HG03469 (cell line): Measurements from ENCODE around the gene EFNA5.
A peak's percentile ranks its signal among the peaks of the same experiment; 100 is the strongest.

Source experiments
- ATAC-seq: cut with Tn5 transposase; IDR thresholded peaks from one replicate; pipeline ENCODE4 v1.9.1; 2021; ENCODE audit warnings: mild to moderate bottlenecking, moderate library complexity, moderate number of reproducible peaks; ENCODE audit not compliant: unreplicated experiment

Gene EFNA5

GRCh38 chr5:107549567-107549966 lies 121.2 kb downstream of the EFNA5 start:
- no peak for ATAC-seq

DNA sequence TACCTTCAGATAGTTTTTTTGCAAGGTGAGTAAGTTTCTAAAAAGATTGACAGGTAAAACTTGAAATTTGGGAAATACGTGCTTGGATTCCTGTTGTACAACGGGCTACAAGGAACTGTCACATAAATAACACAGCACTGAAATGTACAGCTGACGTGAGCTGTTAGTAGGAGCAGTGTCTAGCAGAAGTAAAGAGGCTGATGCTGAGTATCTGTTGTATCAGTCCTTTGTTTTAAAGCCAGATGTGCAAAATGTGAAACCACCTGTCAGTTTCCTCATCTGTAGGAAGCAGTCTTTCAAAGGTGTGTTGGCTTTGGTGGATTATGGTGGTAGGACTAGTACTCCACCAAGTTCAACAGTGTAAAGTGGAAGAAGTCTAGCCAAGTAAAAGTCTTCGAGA lies 122.3 kb downstream of the EFNA5 start:
- ATAC-seq, result no peak

DNA sequence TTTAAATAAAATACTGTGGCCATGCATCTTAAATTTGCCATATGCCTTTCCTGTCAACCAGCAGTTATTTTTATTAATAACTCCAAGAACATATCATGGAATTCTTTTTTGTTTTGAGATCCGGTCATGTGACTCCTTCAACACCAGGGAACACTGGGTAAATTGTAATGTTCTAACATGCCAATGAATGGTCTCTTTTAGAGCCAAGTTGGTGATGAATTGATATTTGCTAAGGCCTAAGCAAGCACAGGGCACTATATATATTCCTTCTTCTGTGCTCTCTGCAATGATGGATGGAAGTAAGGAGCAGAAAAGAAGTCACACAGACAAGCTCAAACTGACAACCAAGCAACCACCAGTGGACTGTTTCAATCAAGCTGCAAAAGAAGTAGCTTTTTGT lies 124.0 kb downstream of the EFNA5 start:
- ATAC-seq, result no peak

- ATAC-seq, result no peak
These were observed 125.3 kb downstream of the EFNA5 start for GRCh38 chr5:107545486-107545885.

- no peak for ATAC-seq
These were observed 125.8 kb downstream of the EFNA5 start for GRCh38 chr5:107544967-107545366.

GRCh38 chr5:107544476-107544875 lies 126.3 kb downstream of the EFNA5 start:
- ATAC-seq, result no peak

DNA sequence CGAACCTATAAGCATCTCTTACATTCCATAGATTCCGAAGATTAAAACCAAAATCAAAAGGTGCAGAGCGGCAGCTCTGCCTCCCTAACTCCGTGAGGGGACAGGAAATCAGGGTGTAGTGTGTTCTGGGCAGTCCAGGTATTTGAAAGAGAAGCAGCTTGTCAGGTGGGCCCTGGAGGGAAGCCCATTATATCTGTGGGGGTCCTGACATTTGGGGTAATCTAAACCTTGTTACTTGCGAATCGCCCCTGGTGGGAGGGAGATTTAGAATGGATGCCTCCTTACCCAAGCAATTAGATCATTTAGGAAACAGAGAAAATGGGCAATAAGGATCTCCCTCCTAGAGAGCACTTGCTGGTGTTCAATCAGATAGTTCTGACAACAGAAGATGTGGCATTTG lies 126.9 kb downstream of the EFNA5 start:
- no peak for ATAC-seq

- ATAC-seq, result no peak
These were observed 127.9 kb downstream of the EFNA5 start for GRCh38 chr5:107542831-107543231.

- no peak for ATAC-seq
These were observed 128.3 kb downstream of the EFNA5 start for GRCh38 chr5:107542428-107542827.

DNA sequence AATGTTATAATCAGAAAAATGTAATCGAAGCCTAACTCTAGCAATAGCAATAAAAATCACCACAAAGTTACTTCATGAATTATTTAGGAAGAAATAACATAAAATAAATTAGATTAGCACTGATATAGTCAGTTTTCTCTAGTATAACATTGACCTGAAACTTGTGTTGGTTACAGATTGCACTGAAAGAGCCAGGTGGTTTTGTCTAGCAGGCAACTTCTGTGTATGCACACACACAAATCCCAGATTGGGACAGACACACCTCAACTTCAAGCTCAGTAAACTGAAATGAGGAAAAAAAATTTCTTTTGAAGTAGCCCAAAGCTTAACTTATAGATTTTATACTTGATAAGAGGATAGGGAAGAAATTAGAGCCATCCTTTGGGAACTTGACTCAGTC lies 129.3 kb downstream of the EFNA5 start:
- peak; percentile 38 for ATAC-seq

DNA sequence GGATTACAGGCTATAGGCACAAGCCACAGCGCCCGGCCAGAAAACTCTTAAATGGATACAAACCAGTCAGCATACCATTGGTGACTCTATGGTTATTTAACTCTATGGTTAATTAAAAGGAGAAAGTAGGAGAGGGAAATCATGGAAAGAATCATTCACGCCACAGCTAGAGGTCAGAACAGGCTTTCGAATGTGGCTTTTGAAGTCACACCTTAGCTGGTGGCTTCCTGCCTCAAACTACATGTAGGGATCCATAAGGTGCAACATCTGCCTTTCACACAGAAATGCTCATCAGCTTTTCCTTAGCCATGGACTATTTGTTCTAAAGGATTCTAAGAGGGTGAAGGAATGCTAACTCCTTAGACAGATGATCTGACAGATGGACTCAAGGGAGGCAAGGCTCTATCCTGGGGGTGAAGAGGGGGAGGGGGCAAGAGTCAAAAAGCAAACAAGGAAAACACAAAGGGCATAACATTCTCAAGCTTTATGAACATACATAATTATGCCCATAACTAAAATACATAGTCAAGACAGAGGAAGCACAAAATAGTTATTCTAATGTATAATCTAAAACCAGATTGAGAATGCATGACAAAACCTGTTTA lies 130.9 kb downstream of the EFNA5 start:
- ATAC-seq, result no peak

DNA sequence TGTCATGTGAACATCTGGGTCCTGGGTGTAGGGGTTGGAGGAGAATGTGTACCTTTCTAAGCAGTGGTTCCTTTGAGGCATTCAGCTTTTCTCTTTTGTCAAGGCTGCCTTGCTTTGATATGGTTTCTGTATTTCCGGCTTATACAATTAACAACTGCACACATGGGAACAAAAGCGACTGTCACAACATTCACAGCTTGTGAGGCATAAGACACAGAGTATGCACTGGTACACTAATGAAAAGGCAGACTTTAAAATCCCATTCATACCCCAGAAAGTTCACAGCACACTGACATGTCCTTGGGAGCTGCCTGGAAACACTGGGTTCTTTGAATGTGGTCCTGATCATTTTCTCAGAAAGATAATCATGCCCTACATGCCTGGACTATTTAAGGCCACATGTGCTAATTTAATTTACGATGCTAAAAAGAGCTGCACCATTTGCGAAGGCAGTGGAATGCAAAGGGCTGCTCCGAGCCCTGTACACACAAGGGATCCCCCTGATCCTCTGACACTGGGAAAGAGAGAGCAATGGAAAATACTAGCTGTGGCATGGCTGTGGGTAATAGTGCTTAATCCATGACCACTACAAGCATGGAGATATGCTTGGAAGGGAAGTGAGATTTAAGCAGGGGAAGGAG lies 131.8 kb downstream of the EFNA5 start:
- ATAC-seq, result no peak

DNA sequence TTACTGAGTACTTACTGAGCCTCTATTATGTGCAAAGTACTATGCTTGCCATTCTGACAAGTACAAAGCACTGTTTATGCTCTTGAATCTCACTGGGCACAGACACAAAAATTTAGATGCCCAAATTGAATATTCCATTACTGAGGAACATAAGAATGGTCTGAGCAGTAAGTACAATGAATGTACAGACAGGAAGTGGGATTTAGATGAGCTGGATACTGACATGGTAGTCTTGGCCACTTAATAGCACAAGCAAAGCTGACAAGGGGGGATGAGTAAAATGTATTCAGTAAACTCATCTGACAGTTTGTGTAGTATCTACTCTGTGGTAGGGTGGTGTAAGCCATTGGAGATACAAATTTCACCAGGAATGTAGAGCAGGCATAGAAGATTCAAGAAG lies 132.4 kb downstream of the EFNA5 start:
- ATAC-seq, result no peak

DNA sequence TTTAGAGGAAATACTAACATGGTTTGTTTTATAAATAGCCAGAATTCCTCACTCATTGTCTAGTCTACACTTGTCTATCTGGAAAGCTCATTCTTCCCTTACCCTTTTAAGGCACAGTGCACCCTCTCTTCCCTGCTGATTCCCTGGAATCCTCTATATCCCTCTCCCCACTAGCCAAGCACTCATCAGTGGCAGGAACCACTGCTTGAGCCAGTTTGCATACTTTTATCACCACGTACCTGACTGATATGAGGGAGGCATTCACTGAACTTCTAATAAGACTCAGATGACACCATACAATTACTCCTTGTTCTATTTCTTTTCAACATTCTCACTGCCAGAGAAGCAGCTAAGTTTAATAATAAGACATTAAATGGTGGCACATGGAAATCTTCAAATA lies 134.9 kb downstream of the EFNA5 start:
- no peak for ATAC-seq

DNA sequence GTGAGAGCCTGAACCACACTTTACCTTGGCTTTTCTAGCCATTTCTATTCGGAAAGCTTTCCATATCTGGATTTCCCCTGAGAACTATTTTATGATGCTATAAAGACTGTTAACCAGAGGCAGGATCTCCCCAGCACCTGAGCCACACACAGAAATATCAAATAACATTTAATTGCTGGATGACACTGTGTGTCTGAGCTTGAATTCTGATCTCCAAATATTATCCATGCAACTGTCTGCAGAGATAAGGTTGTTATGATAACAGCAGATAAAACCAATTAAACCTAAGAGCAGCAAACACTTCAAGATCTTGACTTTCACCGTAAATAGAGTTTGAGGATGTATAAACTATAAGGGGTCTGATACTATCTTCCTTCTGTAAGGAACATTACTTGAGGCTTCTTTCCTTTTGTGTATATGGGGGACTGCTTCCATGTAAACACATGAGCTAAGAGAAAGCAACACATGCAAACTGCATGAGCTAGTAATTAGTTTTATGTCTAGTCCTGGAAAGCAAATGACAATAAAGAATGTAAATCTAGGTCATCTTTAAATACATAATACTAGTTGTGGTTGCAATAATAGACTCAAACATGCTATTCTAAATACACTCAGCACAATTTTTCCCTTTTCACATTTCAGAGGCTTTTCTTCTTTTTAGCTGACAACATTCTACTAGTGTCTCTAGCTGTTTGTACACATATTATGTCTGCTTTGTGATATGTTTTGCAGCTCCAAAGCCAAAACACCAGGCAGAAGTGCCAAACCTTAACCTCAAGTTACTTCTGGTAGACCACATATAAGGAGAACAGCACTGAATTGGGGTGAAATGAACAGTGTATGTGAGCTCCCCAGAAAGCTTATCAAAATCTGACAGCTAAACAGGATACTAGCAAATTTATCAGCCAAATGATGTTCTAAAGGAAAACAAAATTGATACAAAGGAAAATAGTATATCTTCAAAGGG lies 136.5 kb downstream of the EFNA5 start:
- ATAC-seq, result no peak

GRCh38 chr5:107532916-107533315 lies 137.8 kb downstream of the EFNA5 start:
- ATAC-seq, result no peak

DNA sequence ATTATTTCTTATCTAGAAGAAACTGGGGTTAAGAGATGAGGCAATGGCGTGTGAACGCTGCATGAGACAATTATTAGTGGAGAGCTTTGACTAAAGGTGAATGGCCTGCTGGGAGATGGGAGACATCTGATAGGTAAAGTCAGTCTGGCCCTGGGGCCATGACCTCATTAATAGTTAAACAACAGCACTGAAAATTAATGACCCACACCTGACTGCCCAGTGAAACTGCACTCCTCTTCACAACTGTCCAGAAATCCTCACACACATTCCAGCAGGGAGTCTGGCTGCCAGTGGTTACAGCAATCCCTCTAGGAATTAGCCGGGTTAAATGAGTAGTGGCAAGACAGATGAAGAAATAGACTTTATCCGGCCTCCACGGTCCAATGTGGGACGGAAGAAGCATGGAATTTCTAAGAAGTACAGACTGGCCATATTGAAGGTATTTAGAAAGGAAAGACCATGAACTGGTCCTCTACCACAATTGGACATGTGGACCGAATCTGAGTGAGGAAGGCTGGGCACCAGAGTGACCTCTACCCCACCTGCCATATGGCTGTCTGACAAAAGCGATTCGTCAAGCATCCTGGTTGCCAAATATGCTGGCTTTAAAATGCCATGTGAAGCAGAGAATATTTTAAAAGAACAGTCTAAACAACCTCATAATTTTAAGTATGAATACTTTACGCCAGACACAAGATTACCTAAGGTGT lies 138.4 kb downstream of the EFNA5 start:
- ATAC-seq, result no peak

DNA sequence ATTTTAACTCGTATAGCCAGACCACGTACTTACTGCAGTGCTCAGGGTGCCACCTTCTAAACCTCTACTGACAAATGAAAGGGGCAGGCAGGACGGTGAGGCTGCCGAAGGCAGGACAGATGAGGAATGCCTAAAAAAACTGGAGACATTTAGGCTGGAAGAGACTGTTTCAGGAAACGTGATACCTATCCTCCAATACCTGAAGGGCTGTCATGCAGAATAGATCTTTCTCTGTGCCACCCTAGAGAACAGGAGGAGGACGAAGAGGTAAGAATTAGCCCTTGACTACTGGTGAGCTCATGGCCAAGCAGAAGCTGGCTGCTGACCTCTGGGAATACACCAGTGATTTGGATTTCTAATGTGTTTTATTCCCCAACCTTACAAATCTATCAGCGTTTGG lies 139.4 kb downstream of the EFNA5 start:
- no peak for ATAC-seq

GRCh38 chr5:107529618-107530017 lies 141.1 kb downstream of the EFNA5 start:
- no peak for ATAC-seq

GRCh38 chr5:107526270-107526937 lies 144.3 kb downstream of the EFNA5 start:
- no peak for ATAC-seq

DNA sequence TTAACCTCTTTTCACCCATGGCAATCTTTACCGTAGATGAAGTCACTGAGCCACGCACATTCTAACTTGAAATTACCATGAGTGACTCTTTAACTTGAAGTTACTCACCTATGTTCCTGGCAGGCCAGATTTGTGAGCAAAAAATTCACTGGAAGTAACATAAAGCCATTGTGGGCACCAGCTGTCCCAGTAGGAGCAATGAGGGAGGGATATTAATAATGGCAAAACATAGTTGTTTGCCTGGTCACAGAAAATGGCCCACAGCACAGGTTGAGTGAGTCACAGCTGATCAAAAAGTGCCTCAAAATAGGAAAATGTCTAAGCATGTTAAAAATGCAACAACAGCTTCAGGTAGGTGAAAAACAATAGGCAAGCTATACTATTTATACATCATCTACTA lies 146.6 kb downstream of the EFNA5 start:
- no peak for ATAC-seq
